ENCODE measurements around the gene SND1.

Gene SND1

DNA sequence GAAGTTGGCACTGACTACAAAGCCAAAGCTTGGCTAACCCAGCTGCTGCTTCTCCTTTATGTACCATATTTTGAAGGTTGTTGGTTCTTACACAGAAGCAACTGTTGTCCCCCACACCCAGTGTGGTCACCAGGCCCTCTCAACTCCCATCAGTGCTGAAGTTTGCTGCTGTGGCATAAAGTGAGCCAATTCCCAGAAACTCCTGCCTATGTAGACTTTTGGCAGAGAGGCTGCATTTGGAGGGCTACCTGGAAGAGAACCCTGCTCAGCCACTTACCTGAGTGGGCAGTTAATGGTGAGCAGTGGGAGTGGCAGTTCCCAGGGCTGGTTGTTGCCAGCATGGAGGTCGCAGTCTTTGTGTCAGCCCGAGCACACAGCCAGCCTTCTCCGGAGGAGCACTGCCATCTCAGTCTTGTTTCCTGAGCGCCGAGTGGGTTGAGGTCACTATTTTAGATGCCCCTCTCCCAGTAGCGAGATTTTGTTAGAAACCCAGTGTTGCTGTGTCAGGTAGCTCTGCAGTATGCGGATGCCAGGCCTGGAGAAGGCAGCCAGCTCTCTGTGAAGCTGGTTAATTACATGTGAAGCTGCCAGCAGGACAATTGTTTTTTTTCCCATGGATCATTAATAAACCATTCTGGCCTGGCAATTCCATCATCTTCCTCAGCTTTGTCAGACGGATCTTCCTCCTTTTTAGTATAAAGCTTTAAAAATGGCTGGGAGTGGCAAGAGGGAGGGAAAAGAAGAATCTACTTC, 354.7 kb downstream of the SND1 start:
- DNase-seq, result no peak

DNA sequence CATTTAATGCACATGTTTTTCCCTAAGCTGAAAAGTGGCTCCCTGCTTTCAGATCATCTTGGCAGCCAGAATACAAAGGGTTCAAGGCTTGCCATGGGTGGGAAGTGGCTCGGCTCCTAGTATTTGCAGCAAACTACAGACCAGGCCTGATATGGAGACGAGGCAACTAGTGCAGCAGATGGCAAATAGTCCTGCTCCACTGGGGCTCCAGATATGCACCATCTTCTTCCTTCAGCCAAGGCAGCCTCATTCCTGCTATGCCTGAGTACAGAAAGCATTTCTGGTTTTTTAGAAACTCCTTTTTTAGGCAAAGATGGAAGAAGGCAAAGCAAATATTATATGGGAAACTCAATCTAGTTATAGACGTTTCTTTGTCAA, 355.3 kb downstream of the SND1 start:
- no peak for DNase-seq

- no peak for DNase-seq
Measured at GRCh38 chr7:128008141-128008540, 356.1 kb downstream of the SND1 start.

GRCh38 chr7:128008744-128009143, 356.8 kb downstream of the SND1 start:
- DNase-seq, result no peak

DNA sequence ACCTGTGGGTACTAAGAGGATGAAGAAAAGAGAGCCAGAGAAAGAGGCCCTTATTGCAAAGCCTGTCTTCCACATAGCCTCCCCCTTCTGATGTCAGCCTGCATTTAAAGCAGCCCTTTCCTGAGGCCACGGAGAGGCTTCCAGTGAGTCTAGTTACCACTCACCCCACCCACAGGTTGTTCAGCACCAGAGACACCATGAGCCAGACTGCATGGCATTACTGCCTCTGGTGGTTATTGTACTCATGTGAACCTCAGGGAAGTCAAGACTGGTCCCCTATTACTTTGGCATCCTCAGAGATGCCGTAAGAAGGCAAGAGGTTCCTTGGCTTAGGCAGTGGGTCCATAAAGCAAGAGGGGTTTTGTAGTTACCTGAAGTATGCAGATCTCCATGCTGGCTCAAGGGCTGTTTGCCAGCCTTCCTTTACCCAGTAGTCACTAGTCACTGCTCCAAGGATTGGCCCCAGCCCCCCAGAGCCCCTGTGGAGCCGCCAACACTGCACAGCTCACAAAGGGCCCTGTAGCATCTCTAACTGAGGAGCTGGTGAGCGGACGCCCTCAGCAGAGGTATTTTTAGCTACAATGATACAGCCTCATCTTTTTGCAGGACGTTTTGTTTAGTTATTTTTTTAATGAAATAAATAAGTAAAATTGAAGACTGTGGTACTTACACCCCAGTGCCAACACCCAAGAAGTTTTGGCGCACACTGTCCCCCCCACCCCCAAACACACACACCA, 358.6 kb downstream of the SND1 start:
- no peak for DNase-seq

GRCh38 chr7:128011131-128011661, 359.2 kb downstream of the SND1 start:
- DNase-seq, result no peak

- DNase-seq, result no peak
Measured at GRCh38 chr7:128014811-128015210, 362.8 kb downstream of the SND1 start.

DNA sequence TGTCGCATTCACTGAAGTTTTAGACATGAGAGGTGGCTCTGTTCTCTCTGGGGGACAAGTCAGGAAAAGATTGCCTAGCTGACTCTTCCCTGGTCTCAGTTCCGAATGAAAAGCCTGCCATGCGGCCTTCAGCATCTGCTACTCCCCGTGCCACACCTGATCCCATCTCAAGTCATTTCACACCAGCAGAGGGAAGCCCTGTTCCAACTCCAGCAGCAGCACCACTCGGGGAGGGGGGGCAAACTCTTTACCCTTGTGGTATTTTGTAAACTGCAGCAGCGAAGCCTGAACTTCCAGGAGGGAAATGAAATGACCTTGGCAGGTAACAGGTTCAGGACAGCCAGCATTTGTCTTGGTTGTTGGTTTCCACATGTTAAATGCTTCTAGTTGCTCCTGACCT, 365.5 kb downstream of the SND1 start:
- no peak for DNase-seq

DNA sequence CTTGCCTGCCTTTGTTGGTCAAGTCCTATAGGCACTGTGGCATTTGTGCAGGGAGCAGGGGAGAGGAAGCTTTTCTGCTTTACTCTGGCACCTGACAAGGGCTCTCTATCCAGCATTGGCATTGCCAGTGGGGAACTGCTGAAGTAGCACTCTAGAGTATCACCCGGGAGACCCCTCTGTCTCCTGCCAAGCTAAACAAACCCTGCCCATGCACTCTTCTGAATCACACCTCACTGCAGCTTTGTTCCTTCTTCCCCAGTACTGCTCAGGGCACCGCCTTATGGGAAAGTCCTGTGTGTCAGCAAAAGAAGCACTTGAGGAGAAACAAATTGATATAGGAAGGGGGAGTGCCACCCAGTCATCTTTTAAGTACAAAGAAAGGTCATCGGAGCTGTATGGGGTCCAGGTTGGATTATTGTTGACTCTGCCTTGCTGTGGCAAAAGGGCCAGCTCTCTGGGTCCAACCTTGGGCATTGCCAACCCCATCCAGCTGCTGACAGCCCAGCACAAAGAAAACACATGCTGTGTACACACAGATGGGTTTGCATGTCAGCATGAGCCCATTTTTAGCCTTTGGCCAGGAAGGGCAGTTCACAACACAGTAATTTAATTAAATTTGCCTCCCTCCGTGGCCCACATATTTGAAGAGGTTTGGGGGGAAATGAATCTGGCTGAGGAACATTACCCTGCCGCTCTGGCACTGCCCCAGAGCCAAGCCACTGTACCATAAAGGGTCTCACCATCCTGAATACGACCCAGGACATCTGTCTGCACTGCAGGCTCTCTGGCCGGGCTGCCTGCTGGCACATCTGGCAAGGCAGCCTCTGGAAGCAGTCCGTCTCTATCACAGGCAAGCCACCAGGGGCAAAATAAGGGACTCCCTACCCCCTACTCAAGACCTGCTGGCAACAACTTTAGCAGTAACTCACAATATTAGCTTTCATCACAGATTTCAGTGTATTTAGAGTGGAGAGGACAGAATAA, 366.2 kb downstream of the SND1 start:
- no peak for DNase-seq

DNA sequence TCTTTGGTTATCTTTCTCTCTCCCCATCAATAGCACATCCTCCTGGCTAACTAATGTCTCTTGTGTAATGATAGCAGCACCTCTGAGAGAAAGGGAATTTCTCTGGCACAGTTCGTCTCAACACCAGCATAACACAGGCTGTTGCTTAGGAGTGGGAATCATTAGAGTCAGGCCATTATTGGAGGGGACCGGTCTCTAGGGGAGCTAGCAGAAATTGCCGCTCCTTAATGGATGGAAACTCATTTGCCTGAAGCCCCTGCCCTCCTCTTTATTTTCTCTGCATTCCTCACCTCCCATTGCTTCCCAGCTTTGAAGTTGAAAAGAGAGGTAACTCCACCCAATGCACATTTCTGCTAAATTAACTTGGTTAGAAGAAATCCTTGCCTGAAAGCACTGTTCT, 367.3 kb downstream of the SND1 start:
- no peak for DNase-seq

DNA sequence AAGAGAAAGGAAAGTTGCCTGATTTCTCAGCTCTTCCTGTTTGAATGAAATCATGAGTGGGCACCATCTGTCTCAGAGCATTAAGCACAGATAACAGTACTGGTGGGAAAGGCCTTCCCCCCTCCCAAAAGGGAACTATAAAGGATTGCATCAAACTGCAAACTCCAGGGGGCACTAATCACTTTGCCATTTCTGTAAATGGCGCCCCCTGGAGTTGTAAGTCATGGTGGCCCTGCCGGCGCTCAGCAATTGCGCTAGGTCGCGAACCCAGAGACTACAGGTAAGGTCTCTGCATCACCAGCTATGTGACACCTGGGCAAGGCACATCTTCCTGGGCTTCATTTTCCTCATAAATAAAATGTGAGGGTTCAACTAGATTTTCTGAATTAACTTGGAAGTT, 368.2 kb downstream of the SND1 start:
- no peak for DNase-seq

GRCh38 chr7:128021366-128021765, 369.4 kb downstream of the SND1 start:
- no peak for DNase-seq

DNA sequence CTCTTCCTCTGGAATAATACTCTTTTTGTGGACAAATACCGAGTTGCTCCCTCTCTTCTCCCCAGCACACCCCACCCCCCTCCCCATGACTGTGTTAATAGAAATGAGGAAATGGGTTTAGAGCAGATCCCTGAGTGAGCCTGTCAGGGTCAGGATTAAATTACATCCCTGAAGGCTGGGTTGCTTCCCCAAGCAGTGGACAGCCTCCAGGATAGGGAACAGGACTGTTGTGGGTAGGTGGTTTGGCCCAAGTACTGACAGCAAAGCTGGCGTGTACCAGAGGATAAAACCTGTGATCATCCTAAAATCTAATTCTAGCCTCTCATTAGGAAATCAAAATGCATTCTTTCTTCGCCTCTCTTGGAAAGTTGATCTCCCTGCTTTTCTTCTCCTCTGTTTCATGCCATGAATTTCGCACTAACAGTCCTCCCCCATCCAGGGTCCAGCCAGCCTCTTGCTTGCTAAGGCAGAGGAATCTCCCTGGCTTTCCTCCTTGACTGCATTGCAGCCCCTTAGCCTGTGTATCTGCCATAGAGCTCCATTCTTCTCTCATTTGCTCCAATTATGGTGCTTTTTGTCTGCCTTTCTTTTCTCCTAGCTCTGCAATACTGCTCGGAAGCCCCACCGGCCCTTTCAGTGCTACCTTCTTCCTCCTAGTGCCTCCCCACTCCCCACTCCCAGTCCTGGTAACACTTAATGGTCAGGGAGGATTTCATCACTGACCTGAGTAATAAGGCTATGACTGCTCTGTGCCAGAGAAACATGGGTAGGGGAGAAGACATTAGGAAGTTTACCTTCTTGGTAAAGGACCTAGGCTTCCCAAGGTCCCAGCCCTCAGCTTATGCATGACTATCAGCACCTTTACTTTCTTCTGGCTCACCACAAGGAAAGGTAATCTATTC, 370.9 kb downstream of the SND1 start:
- no peak for DNase-seq

GRCh38 chr7:128024151-128024550, 372.2 kb downstream of the SND1 start:
- no peak for DNase-seq

- DNase-seq, result no peak
Measured at GRCh38 chr7:128025380-128025779, 373.4 kb downstream of the SND1 start.

DNA sequence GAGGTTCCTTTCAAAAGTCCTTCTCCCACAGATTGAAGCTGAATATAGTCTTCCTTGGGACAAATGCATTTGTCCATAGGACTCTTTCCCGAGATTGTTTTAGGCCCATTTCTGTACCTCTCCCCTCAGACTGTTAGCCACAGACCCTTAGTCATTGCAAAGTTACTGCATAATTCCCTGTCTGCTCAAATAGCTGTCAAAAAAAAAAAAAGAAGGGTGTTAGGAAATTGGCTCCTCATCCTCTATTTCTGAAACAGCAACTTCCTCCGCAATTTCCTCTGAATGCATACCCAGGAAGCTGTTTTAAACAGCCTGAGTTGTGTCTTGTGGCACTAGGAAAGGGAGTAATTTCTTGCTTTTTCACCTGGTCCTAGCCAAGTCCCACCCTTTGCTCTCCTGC, 373.8 kb downstream of the SND1 start:
- no peak for DNase-seq

DNA sequence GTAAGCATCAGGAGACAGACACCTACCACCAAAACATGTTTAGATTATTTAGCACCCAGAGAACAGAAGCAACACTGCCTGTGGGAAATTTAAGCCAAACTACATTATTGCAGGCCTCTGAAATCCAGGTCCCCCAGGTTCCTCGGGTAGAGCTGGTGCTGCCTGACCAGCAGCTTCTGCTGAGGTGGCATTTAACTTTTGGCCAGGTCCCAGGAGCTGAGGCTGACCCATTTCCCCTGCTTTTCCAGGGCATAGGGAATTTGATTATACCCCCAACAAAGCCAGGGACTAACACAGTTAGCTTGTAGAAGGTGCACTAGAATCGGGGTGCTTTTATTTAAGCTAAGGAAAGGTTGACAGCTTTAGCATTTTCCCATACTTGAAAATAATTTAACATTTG, 374.6 kb downstream of the SND1 start:
- DNase-seq, result no peak

GRCh38 chr7:128027485-128027980, 375.5 kb downstream of the SND1 start:
- DNase-seq, result no peak

GRCh38 chr7:128029405-128029995, 377.5 kb downstream of the SND1 start:
- DNase-seq, result no peak

DNA sequence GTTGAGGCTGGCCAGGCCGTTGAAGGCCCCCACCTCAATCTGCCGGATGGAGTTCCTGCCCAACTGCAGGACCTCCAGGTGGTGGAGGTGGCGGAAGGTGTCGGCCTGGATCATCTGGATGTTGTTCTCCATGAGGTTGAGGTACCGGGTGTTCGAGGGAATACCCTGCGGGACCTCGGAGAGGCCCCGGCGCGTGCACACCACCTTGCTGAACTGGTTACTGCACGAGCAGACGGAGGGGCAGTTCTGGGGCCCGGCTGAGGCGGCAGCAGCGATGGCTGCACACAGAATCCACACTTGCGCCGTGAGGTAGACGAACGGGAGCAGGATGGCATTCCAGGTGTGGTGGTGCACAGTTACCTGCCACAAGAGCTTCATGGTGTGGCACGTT, 378.3 kb downstream of the SND1 start:
- DNase-seq, result no peak
